Measurements from ENCODE around the gene DISC1. TPM values are rescaled to one million over a fixed set of nuclear protein-coding genes. Genes with fewer than 3 reads are reported as not detected.

The DISC1 gene
- total and polyA plus RNA-seq, 2 experiments from 2014 or later, result 6.5 to 11.5 TPM

DNA sequence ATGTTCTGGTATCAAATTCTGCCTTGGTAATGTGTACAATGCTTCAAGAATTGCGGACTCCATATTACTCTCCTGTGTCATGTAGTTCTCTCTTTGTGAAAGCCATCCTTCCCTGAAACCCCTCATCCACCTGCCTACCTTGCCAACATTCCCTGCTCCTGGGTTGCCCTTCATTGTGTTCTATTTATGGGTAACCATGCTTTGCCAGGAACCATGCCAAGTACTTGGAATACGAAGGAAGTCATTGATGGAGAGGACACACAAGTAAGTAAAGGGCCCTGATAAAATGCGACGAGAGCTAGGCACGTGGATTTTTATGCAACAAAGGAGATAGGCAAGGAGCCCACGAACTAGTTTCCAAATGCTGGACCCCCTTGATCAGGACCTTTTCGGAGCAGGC lies 300.8 kb downstream of the DISC1 start:
- H3K9me3 ChIP-seq (ENCODE audit: low read depth), result no peaks in the 10 kb centered on the region
- DNase-seq (ENCODE audit: low read depth in 1 of 2, low spot score in 1 of 2), result no peak
- H3K4me3 ChIP-seq, result no peak overlapping the region
- peaks cover 27% of the 10 kb centered on the region for H3K4me1 ChIP-seq (ENCODE audit: low read depth)
- H3K36me3 ChIP-seq, result no peaks in the 10 kb centered on the region
- TF ChIP-seq, protein P1, sequence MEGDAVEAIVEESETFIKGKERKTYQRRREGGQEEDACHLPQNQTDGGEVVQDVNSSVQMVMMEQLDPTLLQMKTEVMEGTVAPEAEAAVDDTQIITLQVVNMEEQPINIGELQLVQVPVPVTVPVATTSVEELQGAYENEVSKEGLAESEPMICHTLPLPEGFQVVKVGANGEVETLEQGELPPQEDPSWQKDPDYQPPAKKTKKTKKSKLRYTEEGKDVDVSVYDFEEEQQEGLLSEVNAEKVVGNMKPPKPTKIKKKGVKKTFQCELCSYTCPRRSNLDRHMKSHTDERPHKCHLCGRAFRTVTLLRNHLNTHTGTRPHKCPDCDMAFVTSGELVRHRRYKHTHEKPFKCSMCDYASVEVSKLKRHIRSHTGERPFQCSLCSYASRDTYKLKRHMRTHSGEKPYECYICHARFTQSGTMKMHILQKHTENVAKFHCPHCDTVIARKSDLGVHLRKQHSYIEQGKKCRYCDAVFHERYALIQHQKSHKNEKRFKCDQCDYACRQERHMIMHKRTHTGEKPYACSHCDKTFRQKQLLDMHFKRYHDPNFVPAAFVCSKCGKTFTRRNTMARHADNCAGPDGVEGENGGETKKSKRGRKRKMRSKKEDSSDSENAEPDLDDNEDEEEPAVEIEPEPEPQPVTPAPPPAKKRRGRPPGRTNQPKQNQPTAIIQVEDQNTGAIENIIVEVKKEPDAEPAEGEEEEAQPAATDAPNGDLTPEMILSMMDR (IDR thresholded peaks at IDR 0.05; ENCODE audit: low read depth, low read length), result no peak
- H3K27ac ChIP-seq, result no peak overlapping the region
- H3K27me3 ChIP-seq, result no peaks in the 10 kb centered on the region

DNA sequence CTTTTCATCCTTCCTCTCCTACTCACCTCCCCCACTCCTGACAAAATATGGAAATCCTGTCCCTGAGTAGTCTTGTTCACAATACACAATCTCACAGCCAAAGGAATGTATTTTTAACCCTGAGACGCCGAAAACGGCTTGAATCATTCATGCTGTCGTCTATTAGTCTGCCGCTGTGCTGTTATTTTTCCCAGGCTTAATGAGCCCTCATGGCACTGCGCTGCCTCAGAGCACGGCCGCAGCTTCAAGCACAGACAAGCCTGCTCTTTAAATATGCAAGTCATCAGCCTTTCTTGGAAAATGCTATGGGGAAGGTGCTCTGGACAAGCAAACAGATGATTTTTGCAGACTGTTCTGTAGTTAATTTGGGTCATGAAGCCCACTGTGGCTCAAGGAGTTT lies 302.7 kb downstream of the DISC1 start:
- Histone ChIP-seq H3K27me3 (no peaks in the 10 kb centered on the region), H3K4me1 (ENCODE audit: low read depth) (peaks cover 29% of the 10 kb centered on the region), H3K9me3 (ENCODE audit: low read depth) (no peaks in the 10 kb centered on the region), H3K4me3 (no peak overlapping the region), H3K36me3 (no peaks in the 10 kb centered on the region), H3K27ac (peak overlapping the region; percentile 82)
- TF ChIP-seq, protein P1 (IDR thresholded peaks at IDR 0.05; ENCODE audit: low read depth, low read length), result no peak
- DNase-seq (ENCODE audit: low read depth in 1 of 2, low spot score in 1 of 2), result peak; percentile 62 to 79

GRCh38 chr1:231930257-231930947 lies 303.8 kb downstream of the DISC1 start:
- Histone ChIP-seq H3K4me3 (no peak overlapping the region), H3K9me3 (ENCODE audit: low read depth) (no peaks in the 10 kb centered on the region), H3K27ac (peak overlapping the region; percentile 82), H3K27me3 (no peaks in the 10 kb centered on the region), H3K4me1 (ENCODE audit: low read depth) (peaks cover 40% of the 10 kb centered on the region), H3K36me3 (no peaks in the 10 kb centered on the region)
- DNase-seq (ENCODE audit: low read depth in 1 of 2, low spot score in 1 of 2), result no peak
- TF ChIP-seq, protein P1 (IDR thresholded peaks at IDR 0.05; ENCODE audit: low read depth, low read length), result no peak

GRCh38 chr1:231931146-231931545 lies 304.6 kb downstream of the DISC1 start:
- Histone ChIP-seq H3K9me3 (ENCODE audit: low read depth) (no peaks in the 10 kb centered on the region), H3K4me1 (ENCODE audit: low read depth) (peaks cover 47% of the 10 kb centered on the region), H3K4me3 (no peak overlapping the region), H3K27ac (no peak overlapping the region), H3K36me3 (no peaks in the 10 kb centered on the region), H3K27me3 (no peaks in the 10 kb centered on the region)
- TF ChIP-seq, protein P1 (IDR thresholded peaks at IDR 0.05; ENCODE audit: low read depth, low read length), result no peak
- no peak for DNase-seq (ENCODE audit: low read depth in 1 of 2, low spot score in 1 of 2)

GRCh38 chr1:231931846-231932454 lies 305.4 kb downstream of the DISC1 start:
- H3K27me3 ChIP-seq, result no peaks in the 10 kb centered on the region
- H3K4me1 ChIP-seq (ENCODE audit: low read depth), result peaks cover 52% of the 10 kb centered on the region
- no peak for DNase-seq (ENCODE audit: low read depth in 1 of 2, low spot score in 1 of 2)
- no peaks in the 10 kb centered on the region for H3K36me3 ChIP-seq
- TF ChIP-seq, protein P1 (IDR thresholded peaks at IDR 0.05; ENCODE audit: low read depth, low read length), result peak; percentile 55
- H3K9me3 ChIP-seq (ENCODE audit: low read depth), result no peaks in the 10 kb centered on the region
- H3K4me3 ChIP-seq, result no peak overlapping the region
- no peak overlapping the region for H3K27ac ChIP-seq
